ENCODE data around the gene PRND.

DNA sequence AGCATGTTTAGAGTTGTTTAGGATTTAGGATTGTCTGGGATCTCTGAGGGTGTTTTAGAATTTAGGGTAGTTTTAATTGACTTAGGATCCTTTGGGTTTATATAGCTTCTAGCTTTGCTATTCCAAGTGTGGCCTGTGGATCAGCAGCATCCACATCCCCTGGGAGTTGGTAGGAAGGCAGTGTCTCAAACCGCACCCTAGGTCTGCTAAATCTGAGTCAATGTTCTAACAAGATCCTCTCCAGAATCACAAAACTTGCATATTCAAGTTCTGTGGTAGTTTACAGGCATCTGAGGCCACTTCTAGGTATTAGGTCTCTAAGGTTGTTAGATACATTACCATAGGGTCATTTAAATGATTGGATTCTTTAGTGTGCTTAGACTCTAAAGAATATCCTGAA, 48.3 kb downstream of the PRND start:
- TF ChIP-seq NFIC (IDR thresholded peaks at IDR 0.05) = no peak
- TF ChIP-seq, protein P1, sequence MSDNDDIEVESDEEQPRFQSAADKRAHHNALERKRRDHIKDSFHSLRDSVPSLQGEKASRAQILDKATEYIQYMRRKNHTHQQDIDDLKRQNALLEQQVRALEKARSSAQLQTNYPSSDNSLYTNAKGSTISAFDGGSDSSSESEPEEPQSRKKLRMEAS (IDR thresholded peaks at IDR 0.05) = no peak
- TF ChIP-seq FOXM1 (IDR thresholded peaks at IDR 0.05; ENCODE audit: borderline replicate concordance, low read depth) = no peak
- no peak for TF ChIP-seq YY1 (IDR thresholded peaks at IDR 0.05; ENCODE audit: low read depth)

Measured in Ishikawa (cell line).